GF-D8 (cell line): ENCODE results near the gene MON2.
"Not testable (repeated sequence)": the region's sequence is repeated elsewhere in the genome, so short reads cannot be mapped to it uniquely, and the experiment has no call there.

Experiments used
- DNase-seq: peaks from one replicate; lab custom pipeline; 2025; lab: John Stamatoyannopoulos, UW

Gene MON2

GRCh38 chr12:62543741-62544140 lies 77.1 kb downstream of the MON2 start:
- DNase-seq, result no peak

DNA sequence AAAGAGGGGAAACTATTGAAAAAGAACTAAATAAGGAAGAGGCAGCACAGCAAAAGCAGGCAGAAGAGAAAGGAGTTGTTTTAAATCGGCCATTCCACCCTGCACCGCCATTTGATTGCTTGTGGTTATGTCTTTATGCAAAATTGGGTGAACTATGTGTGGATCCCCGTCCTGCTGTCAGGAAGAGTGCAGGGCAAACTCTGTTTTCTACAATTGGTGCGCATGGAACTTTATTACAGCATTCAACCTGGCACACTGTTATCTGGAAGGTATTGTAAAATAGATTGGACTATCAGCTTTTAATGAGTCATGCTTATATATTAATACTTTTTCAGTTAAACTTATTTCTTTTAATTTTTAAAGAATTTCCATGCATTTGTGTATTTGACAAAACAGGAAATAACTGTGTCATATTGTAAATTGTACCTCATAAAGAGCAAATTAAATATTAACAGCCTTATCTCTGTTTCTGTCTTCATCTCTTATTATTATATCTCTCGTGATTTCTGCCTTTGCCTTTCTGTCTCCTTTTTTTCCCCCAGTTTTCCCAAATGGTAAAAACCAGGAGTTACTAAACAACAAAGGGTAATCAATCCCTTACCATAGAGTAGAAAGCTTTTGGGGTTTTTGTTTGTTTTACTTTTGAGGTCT lies 86.4 kb downstream of the MON2 start:
- no peak for DNase-seq

DNA sequence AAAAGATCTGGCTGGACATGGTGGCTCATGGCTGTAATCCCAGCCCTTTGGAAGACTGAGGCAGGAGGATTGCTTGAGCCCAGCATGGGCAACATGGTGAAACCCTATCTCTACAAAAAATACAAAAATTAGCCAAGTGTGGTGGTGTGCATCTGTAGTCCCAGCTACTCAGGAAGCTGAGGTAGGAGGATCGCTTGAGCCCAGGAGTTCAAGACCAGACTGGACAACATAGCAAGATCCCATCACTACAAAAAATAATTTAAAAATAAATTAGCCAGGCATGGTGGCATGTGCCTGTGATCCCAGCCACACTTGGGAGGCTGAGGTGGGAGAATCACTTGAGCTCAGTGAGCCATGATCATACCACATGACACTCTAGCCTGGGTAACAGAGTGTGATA lies 92.7 kb downstream of the MON2 start:
- not testable (repeated sequence) for DNase-seq

DNA sequence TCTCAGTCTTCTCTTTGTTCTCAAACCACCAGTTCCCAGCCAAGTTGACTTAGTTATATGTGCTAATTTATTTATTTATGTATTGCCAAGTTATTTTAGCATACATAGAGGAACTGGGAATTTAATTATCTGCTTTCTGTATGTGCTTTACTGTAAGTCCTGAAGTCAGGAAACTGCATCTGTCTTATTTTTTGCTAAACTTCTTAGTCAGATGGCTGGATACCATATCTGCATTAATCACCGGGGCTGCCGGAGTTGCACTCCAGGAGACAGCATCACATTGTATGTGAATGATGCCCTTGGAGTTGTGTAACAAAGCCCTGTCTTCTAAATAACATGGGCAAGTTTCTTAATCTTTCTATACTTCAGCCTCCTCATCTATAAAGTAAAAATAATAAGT lies 96.2 kb downstream of the MON2 start:
- no peak for DNase-seq

DNA sequence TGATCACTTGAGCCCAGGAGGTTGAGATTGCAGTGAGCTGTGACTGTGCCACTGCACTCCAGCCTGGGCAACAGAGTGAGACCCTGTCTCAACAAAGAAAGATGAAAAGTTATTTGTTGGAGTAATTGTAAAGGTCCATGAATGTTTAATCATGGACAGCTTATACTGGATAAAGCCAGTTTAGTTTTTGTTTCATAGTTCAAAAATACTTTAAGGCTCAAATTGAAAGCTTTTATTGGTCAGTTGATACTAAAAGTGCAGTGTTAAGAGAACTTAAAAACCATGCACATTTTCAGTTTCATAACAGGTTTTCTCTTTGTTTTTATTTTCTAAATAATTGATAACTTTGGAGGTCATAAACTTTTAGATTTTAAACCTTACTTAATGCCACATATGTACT lies 108.4 kb downstream of the MON2 start:
- no peak for DNase-seq

GRCh38 chr12:62576503-62576902 lies 109.9 kb downstream of the MON2 start:
- no peak for DNase-seq

DNA sequence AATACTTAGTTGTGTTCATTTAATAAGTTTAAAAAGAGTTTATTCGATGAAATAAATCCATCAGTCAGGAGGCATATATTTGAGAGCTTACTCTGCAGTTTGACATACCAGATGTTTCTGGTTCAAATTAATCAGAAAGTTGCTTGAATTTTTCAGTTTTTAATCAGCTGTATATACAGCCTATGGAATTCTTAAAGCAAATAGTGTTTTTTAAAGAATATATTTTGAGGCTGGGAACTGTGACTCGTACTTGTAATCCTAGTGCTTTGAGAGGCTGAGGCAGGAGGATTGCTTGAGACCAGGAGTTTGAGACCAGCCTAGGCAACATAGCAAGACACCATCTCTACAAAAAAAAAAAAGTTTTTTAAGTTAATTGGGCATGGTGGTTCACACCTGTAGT lies 112.1 kb downstream of the MON2 start:
- no peak for DNase-seq

- peak; percentile 49 for DNase-seq
Measured at GRCh38 chr12:62581288-62582064, 114.8 kb downstream of the MON2 start.

DNA sequence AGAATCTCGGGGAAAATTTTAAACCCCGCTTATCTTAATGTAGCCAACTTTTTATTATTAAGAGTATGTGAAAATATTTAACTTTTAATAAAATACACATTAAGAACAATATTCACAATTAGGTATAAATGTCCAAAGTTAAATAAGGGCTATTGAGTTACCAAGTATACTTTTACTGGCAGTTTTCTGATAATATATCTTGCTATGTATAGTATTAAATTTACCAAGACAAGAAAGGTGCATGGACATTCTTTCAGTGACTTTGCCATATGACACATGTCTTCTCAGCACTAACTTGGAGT lies 115.4 kb downstream of the MON2 start:
- no peak for DNase-seq

- DNase-seq, result no peak
Measured at GRCh38 chr12:62584619-62585018, 118.0 kb downstream of the MON2 start.

DNA sequence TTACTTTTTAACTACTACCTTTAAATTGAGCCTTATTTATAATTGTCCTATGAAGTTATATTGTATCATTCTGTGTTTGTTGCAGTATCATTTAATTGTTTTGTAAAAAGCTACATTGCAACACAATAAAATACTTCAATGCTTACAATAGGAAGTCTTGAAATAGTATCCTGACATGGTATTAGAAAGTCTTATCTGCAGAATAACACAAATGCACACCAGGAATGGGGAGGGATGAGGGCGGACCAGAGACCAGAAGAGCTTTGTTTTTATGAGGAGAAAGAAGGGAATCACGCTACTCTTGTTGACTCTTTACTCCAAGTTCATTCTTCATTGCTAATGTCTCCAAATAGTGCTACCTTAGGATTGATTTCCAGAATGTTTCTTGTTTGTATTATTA lies 120.2 kb downstream of the MON2 start:
- DNase-seq, result no peak

- no peak for DNase-seq
Measured at GRCh38 chr12:62588916-62589315, 122.3 kb downstream of the MON2 start.

DNA sequence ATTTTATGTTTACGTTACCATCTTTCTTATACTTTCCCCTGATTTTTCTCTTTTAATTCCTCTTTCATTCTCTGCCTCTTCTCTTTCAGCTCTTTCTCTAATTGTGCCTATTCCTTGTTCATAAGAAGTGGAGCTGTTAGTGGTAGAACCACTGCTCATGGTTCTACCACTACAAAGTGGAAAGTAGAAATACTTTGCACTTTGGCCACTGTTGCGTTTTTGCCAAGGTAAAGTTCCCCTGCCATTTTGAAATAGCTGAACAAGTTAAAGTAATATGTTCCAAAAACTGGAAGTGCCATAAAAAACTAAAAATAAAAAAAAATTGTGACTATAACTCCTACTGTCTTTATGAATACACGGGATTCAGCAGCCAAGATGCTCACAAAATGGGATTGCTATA lies 130.6 kb downstream of the MON2 start:
- no peak for DNase-seq

- DNase-seq, result no peak
Measured at GRCh38 chr12:62598846-62599245, 132.2 kb downstream of the MON2 start.

- DNase-seq, result no peak
Measured at GRCh38 chr12:62599854-62600437, 133.3 kb downstream of the MON2 start.

DNA sequence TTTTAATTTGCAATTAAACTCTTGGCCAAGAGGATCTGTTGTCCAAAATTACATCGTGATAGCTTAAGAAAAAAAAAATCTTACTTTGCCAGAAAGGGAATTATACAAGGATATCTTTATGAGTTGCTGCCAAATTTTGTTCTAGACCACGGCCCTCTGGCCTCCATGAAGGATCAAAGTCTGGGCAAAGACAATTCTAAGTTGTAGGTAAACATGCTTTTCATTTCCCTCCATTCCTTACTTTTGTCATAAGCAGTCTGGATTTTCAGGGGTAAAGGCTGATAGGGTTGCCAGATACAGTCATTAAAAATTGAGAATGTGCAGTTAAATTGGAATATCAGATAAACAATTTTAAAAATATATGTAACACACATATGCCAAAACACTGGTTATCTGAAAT lies 135.1 kb downstream of the MON2 start:
- DNase-seq, result no peak

DNA sequence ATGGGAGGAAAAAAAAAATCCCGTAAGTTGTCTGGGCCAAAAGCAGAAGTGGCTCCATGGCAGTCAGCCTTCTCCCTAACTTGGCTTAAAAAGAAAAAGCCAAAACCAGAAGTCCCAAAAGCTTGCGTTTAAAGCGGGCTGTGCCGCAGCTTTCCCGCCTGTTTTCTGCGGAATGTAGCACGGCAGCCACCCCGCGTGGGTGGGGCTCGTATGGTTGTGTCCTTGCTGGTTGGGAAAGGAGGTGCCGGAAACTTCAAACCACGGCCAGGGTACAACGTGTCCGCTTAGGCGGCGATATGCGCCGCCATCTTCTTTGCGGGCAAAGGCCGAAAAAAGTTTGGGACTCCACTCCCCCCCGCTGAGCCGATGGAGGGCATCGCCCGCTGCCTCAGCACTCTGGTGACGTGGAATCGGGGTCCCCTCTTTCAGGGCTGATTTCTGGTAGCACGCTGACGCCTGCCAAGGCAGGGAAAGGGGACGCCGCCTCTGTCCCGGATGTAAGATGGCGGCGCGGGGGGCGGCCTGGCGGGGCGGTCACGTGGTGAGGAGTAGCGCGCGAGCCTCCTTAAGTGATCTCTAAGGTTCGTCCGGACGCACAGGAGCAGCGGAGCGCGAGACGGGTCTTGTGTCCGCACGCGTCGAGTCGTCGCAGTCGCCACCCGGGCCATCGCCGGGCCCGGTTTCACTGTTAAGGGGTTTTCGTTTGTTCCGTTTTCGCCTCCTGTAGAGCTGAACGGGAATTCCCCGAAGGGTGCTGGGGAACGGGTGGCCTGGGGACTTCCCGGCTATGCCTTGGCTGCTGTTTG lies 135.8 kb downstream of the MON2 start:
- DNase-seq, result peak; percentile 87

DNA sequence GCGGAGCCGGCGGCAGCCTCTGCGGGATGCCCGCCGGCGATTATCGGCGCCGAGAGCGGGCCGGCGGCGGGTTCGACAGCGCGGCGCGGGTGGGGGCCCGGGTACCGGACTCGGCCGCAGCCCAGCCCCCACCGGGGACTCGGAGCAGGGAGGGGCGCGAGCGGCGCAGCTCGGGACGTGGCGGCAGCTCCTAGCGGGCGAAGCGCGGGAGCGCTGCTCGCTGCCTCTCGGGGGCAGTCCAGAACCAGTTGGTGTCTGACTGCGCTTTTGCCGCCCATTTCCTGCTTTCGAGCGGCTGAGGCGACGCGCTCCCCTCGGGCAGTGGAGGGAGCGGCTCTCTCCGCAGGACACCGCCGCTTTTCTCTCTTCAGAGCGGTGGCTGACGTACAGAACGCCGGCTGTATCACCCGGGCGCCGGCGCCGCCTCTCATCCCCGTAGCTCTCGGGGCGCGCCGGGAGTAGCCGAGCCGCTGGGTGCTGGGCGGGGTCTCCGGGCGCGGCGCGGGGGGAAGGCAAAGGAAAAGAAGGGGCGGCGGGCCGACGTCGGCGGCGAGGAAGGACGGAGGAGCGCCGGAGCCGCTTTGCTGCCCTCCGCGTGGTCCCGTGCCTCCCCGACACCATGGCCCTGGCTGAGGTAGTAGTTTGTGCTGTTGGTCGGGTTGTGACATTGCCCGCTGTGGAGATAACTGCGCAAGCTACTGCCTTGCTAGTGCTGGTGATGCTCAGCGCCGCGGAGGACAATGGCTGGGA lies 136.6 kb downstream of the MON2 start:
- DNase-seq, result peak; percentile 69

DNA sequence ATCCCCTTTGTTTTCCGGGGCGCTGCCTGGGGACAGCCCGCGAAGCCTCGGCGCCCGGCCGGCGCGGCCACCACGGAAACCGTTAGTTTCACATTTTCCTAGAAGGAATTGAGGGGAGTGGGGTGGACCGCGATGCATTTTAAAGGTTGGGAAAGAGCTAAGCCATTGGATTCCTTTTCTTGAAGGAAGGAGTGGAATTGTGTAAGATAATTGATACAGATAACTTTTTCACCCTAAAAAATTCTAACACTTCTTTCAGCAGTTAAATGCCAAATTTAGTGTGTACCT lies 137.1 kb downstream of the MON2 start:
- DNase-seq, result no peak

- no peak for DNase-seq
Measured at GRCh38 chr12:62604373-62604772, 137.7 kb downstream of the MON2 start.

- DNase-seq, result no peak
Measured at GRCh38 chr12:62604871-62605270, 138.2 kb downstream of the MON2 start.

DNA sequence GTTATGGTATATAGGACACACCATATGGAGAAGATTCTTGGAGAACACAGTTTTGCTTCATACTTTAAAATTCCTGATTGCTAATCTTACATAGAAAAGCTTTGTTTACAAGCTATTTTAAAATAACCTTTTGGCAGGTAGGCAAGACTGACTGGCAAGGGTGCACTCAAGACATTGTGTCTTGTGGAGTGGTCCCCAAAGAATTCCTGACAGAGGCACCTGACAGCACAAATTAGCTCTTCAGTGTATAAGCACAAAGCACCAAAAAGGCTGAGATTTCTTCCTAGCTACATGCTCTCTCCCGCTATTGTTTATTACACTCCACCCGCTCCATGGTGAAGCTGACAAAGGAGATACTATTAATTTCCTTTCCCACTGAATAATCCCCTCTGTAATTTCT lies 139.4 kb downstream of the MON2 start:
- no peak for DNase-seq
